Measurements from ENCODE around the gene TMEM235.

The TMEM235 gene

DNA sequence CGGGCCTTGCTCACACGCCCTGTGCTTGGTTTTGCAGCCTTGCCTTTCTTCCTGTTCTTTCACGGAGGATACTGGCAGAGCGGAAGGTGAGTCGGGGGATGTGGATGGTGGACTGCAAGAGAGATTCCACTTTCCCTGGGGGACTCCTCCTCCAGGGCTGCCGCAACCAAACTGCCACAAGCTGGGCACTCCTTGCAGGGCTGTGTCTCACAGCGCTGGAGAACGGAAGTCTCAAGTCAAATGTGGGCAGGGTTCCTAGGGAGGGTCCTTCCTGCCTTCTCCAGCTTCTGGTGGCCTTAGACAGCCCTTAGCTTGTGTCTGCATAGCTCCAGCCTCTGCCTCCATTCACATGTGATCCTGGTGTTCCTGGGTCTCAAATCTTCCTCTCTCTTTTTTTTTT, 28.8 kb upstream of the TMEM235 start:
- no peaks in the 10 kb centered on the region for H3K27me3 ChIP-seq
- no peak overlapping the region for H3K27ac ChIP-seq
- peaks cover 0 to 11% (median 0%) of the 10 kb centered on the region in 4 donors for H3K4me1 ChIP-seq
- DNase-seq: no peak
- no peak for TF ChIP-seq CTCF (IDR thresholded peaks at IDR 0.05)
- intact Hi-C loops (cut with DNase I; ENCODE audit: low total_unique reads): no loop called here
- no peak overlapping the region for H3K4me3 ChIP-seq
- H3K9me3 ChIP-seq: no peaks in the 10 kb centered on the region
- peaks cover 0 to 33% (median 13%) of the 10 kb centered on the region in 3 donors for H3K36me3 ChIP-seq

GRCh38 chr17:78204387-78205123, 26.9 kb upstream of the TMEM235 start:
- no peaks in the 10 kb centered on the region for H3K27me3 ChIP-seq
- H3K36me3 ChIP-seq: peaks cover 0 to 33% (median 5%) of the 10 kb centered on the region in 3 donors
- peaks cover 0 to 1% (median 0%) of the 10 kb centered on the region in 4 donors for H3K4me1 ChIP-seq
- TF ChIP-seq CTCF (IDR thresholded peaks at IDR 0.05): no peak
- intact Hi-C loops (cut with DNase I; ENCODE audit: low total_unique reads): no loop called here
- DNase-seq: no peak
- H3K27ac ChIP-seq: no peak overlapping the region
- H3K9me3 ChIP-seq: no peaks in the 10 kb centered on the region
- H3K4me3 ChIP-seq: no peak overlapping the region

DNA sequence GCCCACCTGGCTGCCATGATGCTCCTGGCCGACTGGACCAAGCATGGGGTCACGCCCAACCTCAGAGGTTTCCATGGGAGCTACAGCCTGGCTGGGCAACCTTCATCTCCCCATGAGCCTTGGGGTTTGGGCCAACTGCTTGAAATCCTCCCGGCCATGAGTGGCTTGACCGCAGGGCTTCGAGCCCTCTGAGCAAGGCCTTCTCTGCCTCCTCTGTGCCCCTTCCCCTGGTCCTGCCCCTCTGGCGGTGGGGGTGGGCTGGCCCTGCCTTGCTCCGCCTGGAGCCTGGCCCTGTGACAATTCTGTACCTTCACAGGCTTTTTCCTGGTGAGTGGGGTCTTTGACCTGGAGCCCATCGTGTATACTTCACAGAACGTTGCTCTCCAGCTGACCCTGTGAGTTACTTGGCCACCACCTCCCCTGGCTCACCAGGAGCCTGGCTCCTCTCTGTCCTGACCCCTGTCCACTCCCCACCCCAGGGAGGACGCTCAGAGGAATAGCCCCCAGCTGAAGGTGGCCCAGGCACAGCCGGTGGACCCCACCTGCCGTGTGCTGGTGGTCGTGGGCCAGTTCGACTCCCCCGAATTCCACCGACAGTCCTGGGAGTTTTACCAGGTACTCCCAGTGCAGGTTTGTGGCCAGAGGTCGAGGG, 26.2 kb upstream of the TMEM235 start:
- no peak overlapping the region for H3K4me3 ChIP-seq
- peaks cover 0 to 33% (median 3%) of the 10 kb centered on the region in 3 donors for H3K36me3 ChIP-seq
- H3K9me3 ChIP-seq: no peaks in the 10 kb centered on the region
- TF ChIP-seq CTCF (IDR thresholded peaks at IDR 0.05): no peak
- no peak overlapping the region for H3K27ac ChIP-seq
- no peaks in the 10 kb centered on the region for H3K27me3 ChIP-seq
- intact Hi-C loops (cut with DNase I; ENCODE audit: low total_unique reads): no loop called here
- no peak for DNase-seq
- H3K4me1 ChIP-seq: no peaks in the 10 kb centered on the region

DNA sequence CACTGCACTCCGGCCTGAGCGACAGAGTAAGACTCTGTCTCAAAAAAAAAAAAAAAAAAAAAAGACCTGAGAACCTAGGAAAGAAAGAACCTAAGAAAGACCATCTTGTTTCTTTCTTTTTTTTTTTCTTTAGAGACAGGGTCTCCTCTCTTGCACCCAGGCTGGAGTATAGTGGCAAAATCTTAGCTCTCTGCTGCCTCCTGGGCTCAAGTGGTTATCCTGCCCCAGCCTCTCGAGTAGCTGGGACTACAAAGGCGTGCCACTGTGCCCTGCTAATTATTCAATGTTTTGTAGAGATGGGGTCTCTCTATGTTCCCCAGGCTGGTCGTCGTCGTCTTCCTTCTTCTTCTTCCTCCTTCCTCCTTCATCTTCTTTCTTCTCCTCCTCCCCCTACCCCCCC, 25.1 kb upstream of the TMEM235 start:
- H3K4me3 ChIP-seq: no peak overlapping the region
- no peaks in the 10 kb centered on the region for H3K27me3 ChIP-seq
- H3K36me3 ChIP-seq: peaks cover 0 to 33% (median 3%) of the 10 kb centered on the region in 3 donors
- no peak for DNase-seq
- H3K4me1 ChIP-seq: no peaks in the 10 kb centered on the region
- H3K27ac ChIP-seq: no peak overlapping the region
- intact Hi-C loops (cut with DNase I; ENCODE audit: low total_unique reads): no loop called here
- TF ChIP-seq CTCF (IDR thresholded peaks at IDR 0.05): no peak
- no peaks in the 10 kb centered on the region for H3K9me3 ChIP-seq

DNA sequence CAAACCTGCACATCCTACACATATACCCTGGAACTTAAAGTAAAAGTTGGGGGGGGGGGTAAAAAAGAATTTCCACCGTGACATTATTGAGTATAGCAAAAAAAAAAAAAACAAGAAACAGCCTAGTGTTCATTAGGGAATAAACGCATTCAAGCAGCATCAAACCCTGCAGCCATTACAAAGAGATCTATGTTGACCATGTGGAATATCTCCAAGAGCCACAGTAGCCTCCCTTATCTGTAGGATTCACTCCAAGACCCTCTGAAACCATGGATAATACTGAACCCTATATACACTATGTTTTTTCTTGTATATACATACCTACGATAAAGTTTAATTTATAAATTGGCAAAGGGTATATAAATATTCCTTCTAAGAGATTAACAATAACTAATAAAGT, 22.9 kb upstream of the TMEM235 start:
- no peak for TF ChIP-seq CTCF (IDR thresholded peaks at IDR 0.05)
- Histone ChIP-seq H3K9me3 (no peaks in the 10 kb centered on the region), H3K27ac (no peak overlapping the region), H3K27me3 (no peaks in the 10 kb centered on the region), H3K4me1 (no peaks in the 10 kb centered on the region), H3K4me3 (no peak overlapping the region), H3K36me3 (peaks cover 0 to 26% (median 3%) of the 10 kb centered on the region in 3 donors)
- DNase-seq: no peak
- intact Hi-C loops (cut with DNase I; ENCODE audit: low total_unique reads): no loop called here
